Left lung (tissue), 10 donors: ENCODE measurements around the gene PIK3C2G. TPM values are rescaled to one million over a fixed set of nuclear protein-coding genes. Genes with fewer than 3 reads are reported as not detected.

Experiments
- ATAC-seq: fragments of 200-7000 bp; cut with Tn5 transposase; one replicate; pipeline ENCODE4 v1.9.1; 2020; ENCODE audit warnings: moderate library complexity
- DNase-seq, 4 donors: peaks; one replicate each; pipeline ENCODE4 v3.0.0-alpha.2; 2013 to 2020
- H3K27ac ChIP-seq, 2 donors: fragments of 200-600 bp; sonication (generic) in 1 of 2; one replicate each; pipeline versions ENCODE4 v1.5.0 to v1.8.0; 2020 to 2021
- H3K27me3 ChIP-seq, 2 donors: fragments of 200-600 bp; sonication (generic) in 1 of 2; one replicate each; pipeline versions ENCODE4 v1.5.0 to v1.8.0; 2020 to 2021
- H3K36me3 ChIP-seq, 2 donors: fragments of 200-600 bp; sonication (generic) in 1 of 2; one replicate each; pipeline versions ENCODE4 v1.5.0 to v1.8.0; 2020 to 2021
- H3K4me1 ChIP-seq, 2 donors: fragments of 200-600 bp; one replicate each; pipeline ENCODE4 v1.8.0; 2021
- H3K4me3 ChIP-seq, 2 donors: fragments of 200-600 bp; sonication (generic) in 1 of 2; one replicate each; pipeline versions ENCODE4 v1.5.0 to v1.8.0; 2020 to 2021; ENCODE audit warnings: mild to moderate bottlenecking in 1 of 2
- H3K9me3 ChIP-seq, 2 donors: fragments of 200-600 bp; sonication (generic) in 1 of 2; one replicate each; pipeline versions ENCODE4 v1.5.0 to v1.8.0; 2020 to 2021
- CTCF ChIP-seq, 2 donors: fragments of 200-600 bp; sonication (generic) in 1 of 2; IDR thresholded peaks; one replicate each; pipeline versions ENCODE4 v1.5.0 to v1.8.0; 2021; ENCODE audit warnings: antibody characterized with exemption in 2 of 2
- intact Hi-C, 2 donors: fragments of 100-400 bp; cut with DNase I; formaldehyde crosslinking; loops; one replicate each; pipeline versions ENCODE4 v1.11.2 to v1.14.2; 2022
- polyA plus RNA-seq, 6 donors: library from polyadenylated mRNA; unstranded; fragments of 120-200 nt; gene quantifications; one replicate each; pipeline ENCODE4 v1.2.1, GENCODE V29; 2013; ENCODE audit not compliant: insufficient read length in 6 of 6
- total RNA-seq, 2 donors: library from RNA; stranded (reverse); fragmentation: NEBNext Ultra II Directional; extraction: Animal tissue kit (Norgen Biotek cat#: 25700); gene quantifications; one replicate each; pipeline ENCODE4 v1.2.1, GENCODE V29; 2021
- donor health status: DM: no; HTN: yes; CAD: no.
- donor health status: DM: no; HTN: no; CAD: no.

The PIK3C2G gene
- total and polyA plus RNA-seq, 8 donors = 0.13 to 28.1 (median 17.9) TPM

- no peaks in the 10 kb centered on the region for H3K36me3 ChIP-seq
- no peaks in the 10 kb centered on the region for H3K27me3 ChIP-seq
- DNase-seq = no peak
- intact Hi-C loops = no loop called here
- H3K4me3 ChIP-seq = no peak overlapping the region
- H3K4me1 ChIP-seq = no peaks in the 10 kb centered on the region
- H3K9me3 ChIP-seq = no peaks in the 10 kb centered on the region
- TF ChIP-seq CTCF (IDR thresholded peaks at IDR 0.05) = no peak
- no peak overlapping the region for H3K27ac ChIP-seq
- no peak for ATAC-seq
These were observed 294.8 kb downstream of the PIK3C2G start for GRCh38 chr12:18556161-18556560.

- intact Hi-C loops = no loop called here
- ATAC-seq = peak; percentile 72
These were observed 297.9 kb downstream of the PIK3C2G start for GRCh38 chr12:18559242-18559641.

GRCh38 chr12:18562531-18562930 is 301.2 kb downstream of the PIK3C2G start:
- intact Hi-C loops = no loop called here
- Histone ChIP-seq H3K36me3 (no peaks in the 10 kb centered on the region), H3K27me3 (no peaks in the 10 kb centered on the region), H3K4me1 (no peaks in the 10 kb centered on the region), H3K4me3 (no peak overlapping the region), H3K9me3 (no peaks in the 10 kb centered on the region), H3K27ac (no peak overlapping the region)
- TF ChIP-seq CTCF (IDR thresholded peaks at IDR 0.05) = no peak
- no peak for ATAC-seq
- peak in 2 of 4 donors; percentile 9 to 24 for DNase-seq

More at GRCh38 chr12:18559242-18559641, 297.9 kb downstream of the PIK3C2G start:
- Histone ChIP-seq H3K4me3 (no peak overlapping the region), H3K27ac (no peak overlapping the region), H3K27me3 (no peaks in the 10 kb centered on the region), H3K36me3 (no peaks in the 10 kb centered on the region), H3K4me1 (no peaks in the 10 kb centered on the region), H3K9me3 (no peaks in the 10 kb centered on the region)
- no peak for TF ChIP-seq CTCF (IDR thresholded peaks at IDR 0.05)
- DNase-seq = no peak

GRCh38 chr12:18564306-18564705 is 303.0 kb downstream of the PIK3C2G start:
- Histone ChIP-seq H3K4me3 (no peak overlapping the region), H3K27me3 (no peaks in the 10 kb centered on the region), H3K36me3 (no peaks in the 10 kb centered on the region), H3K9me3 (no peaks in the 10 kb centered on the region), H3K27ac (no peak overlapping the region), H3K4me1 (no peaks in the 10 kb centered on the region)
- DNase-seq (no peak), ATAC-seq (no peak)
- intact Hi-C loops = no loop called here
- no peak for TF ChIP-seq CTCF (IDR thresholded peaks at IDR 0.05)

GRCh38 chr12:18567787-18568186 is 306.5 kb downstream of the PIK3C2G start:
- intact Hi-C loops = no loop called here
- DNase-seq = no peak
- TF ChIP-seq CTCF (IDR thresholded peaks at IDR 0.05) = no peak
- Histone ChIP-seq H3K4me3 (no peak overlapping the region), H3K4me1 (no peaks in the 10 kb centered on the region), H3K27me3 (no peaks in the 10 kb centered on the region), H3K27ac (no peak overlapping the region), H3K9me3 (no peaks in the 10 kb centered on the region), H3K36me3 (no peaks in the 10 kb centered on the region)
- no peak for ATAC-seq
